Skeletal muscle satellite cell (primary cell): ENCODE data around the gene CDKN1B.

Experiments
- H3K27me3 ChIP-seq: 2 replicates; pipeline ENCODE4 v1.7.0; 2013; ENCODE audit warnings: low read length; ENCODE audit not compliant: control insufficient read depth, insufficient read depth
- H3K36me3 ChIP-seq: 2 replicates; pipeline ENCODE4 v1.7.0; 2013; ENCODE audit warnings: mild to moderate bottlenecking, control low read depth, low read length; ENCODE audit not compliant: insufficient read depth
- H3K4me1 ChIP-seq: 2 replicates; pipeline ENCODE4 v1.7.0; 2013; ENCODE audit warnings: low read length; ENCODE audit not compliant: control insufficient read depth, insufficient read depth
- H3K4me2 ChIP-seq: 2 replicates; pipeline ENCODE4 v1.7.0; 2013; ENCODE audit warnings: mild to moderate bottlenecking, low read length
- H3K4me3 ChIP-seq: 2 replicates; pipeline ENCODE4 v1.7.0; 2013; ENCODE audit warnings: low read length
- H3K9ac ChIP-seq: 2 replicates; pipeline ENCODE4 v1.7.0; 2013; ENCODE audit warnings: mild to moderate bottlenecking, low read depth, low read length, moderate library complexity
- H3K9me3 ChIP-seq: replicated peaks from 2 replicates; pipeline ENCODE4 v1.7.0; 2013; ENCODE audit warnings: mild to moderate bottlenecking, control low read depth, low read length

CDKN1B gene

DNA sequence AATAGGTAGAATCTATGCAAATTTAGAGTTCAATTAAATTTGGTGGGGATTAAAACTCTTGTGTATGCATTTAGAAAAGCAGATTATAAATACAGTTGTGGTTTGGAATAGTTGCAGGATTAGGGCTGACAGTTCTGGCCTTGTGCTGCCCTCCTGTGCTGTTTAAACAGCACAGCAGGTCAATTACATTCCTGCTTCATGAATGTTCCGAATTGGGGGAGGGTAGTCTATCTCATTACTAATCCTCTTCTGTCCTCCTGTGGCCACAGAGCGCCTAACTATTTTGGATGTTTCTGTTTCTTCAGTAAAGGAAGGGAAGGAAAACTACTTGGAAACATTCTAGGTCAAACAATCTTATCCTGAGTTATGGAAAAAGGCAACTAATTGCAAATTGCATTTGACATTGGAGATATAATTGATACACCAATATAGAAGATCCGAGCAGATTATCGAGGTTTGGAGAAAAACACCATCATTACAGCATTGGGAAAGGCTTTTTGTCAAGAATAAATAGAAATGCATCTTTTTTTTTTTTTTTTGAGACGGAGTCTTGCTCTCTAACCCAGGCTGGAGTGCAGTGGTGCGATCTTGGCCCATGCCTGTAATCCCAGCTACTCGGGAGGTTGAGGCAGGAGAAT, 12.5 kb upstream of the CDKN1B start:
- Histone ChIP-seq H3K4me1 (peaks cover 3% of the 10 kb centered on the region), H3K36me3 (no peaks in the 10 kb centered on the region), H3K9ac (no peak overlapping the region), H3K4me2 (no peak overlapping the region), H3K27me3 (peaks cover 6% of the 10 kb centered on the region), H3K4me3 (no peak overlapping the region), H3K9me3 (no peaks in the 10 kb centered on the region)

DNA sequence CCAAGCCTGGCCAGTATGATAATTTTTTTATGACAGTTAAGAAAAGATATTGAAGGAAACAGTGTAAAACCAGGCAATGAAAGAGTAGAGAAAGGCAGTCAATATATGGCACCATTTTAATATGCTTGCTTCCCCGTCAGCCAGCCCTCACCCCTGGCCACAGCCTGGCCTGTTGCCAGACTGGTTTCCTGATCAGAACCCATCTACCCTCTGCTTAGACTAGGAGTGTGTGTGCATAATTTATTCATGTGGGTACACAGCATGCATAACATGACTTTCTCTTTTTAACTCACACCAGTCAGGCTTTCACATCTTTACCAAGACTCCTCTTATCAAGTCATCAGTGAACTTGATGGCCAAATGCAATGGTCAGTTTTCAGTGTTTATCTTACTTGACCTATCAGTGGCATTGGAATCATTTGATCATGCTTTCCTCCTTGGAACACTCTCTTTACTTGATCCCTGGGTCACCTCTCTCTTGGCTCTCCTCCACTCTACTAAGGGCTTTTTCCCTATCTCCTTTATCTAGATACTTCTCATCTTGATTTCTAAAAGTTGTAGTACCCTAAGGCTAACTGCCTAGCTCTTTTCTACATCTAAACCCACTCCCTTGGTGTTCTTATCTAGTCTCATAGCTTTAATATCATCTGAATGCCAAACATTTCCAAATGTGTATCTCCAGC, 11.2 kb upstream of the CDKN1B start:
- H3K4me1 ChIP-seq: peaks cover 3% of the 10 kb centered on the region
- no peaks in the 10 kb centered on the region for H3K9me3 ChIP-seq
- no peak overlapping the region for H3K9ac ChIP-seq
- H3K4me2 ChIP-seq: no peak overlapping the region
- H3K4me3 ChIP-seq: no peak overlapping the region
- H3K36me3 ChIP-seq: no peaks in the 10 kb centered on the region
- peaks cover 6% of the 10 kb centered on the region for H3K27me3 ChIP-seq

DNA sequence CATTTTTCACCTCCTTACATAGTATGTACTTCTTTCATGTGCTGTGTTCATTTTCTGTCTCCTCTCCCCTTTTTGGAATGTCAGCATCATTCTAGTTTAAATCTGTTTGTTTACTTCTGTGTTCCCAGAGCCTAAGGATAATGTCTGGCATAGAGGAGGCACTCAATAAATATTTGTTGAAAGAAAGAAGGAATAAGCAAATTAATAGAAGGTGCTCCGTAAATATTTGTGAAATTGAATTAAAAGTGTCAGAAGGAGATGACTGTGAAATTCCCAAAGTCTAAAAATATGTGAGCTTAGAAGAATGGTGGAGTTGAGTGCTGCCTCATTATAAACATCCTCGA, 3.3 kb upstream of the CDKN1B start:
- no peaks in the 10 kb centered on the region for H3K9me3 ChIP-seq
- peaks cover 28% of the 10 kb centered on the region for H3K4me1 ChIP-seq
- H3K36me3 ChIP-seq: peaks cover 11% of the 10 kb centered on the region
- no peak overlapping the region for H3K4me3 ChIP-seq
- H3K27me3 ChIP-seq: no peaks in the 10 kb centered on the region
- peak overlapping the region; percentile 68 for H3K4me2 ChIP-seq
- no peak overlapping the region for H3K9ac ChIP-seq

DNA sequence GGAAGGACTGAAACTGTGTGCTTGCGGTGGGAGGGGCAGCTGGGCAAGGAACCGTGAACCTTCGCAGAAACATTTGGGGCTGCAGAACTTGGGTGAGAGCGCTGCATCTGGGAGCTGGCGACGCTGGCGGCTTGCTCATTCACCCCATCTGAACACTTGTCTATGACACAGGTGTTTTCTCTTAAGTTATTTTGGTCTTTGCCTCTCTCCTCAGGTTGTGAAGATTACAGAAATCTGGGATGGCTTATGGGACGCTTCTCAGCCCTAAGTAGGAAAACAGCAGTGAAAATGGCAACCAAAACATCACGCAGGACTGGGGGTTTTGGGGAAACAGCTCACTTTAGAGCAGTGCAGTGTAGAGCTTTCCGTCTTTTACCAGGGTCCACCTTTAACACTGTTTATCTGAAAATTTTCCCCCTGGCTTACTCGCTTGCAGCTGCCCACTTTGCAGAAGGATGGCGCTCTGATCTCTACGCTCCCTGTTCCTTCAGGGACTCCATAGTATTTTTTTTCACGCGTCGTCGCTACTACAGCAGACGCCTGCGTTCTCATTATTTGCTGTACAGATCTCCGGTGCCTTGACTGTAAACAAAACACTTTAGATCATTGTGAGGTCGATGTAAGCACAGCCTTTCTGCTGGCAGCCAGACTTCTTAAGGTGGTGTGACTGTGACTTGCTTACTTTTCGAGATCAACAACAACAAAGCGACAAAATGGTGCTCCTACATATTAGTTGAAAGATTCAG, 2.7 kb upstream of the CDKN1B start:
- no peak overlapping the region for H3K9ac ChIP-seq
- H3K4me2 ChIP-seq: peak overlapping the region; percentile 68
- peaks cover 16% of the 10 kb centered on the region for H3K36me3 ChIP-seq
- H3K4me3 ChIP-seq: peak overlapping the region; percentile 22
- H3K9me3 ChIP-seq: no peaks in the 10 kb centered on the region
- no peaks in the 10 kb centered on the region for H3K27me3 ChIP-seq
- H3K4me1 ChIP-seq: peaks cover 28% of the 10 kb centered on the region

DNA sequence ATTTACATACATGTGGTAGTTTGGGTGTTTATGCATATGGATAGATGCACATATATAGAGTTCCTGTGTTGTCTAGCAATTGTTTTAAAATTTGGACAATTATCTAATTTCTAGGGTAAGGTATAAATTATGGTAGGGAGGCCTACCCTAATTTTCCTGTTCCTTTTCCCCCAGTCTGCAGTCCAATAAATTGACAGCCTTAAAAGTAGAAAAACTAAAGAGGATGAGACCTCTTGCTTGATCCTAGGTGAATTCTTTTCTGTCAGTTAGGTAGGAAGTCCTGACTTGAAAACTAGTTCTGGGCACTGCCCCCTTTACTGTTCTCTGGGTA, 2.1 kb upstream of the CDKN1B start:
- Histone ChIP-seq H3K4me3 (no peak overlapping the region), H3K4me1 (peaks cover 33% of the 10 kb centered on the region)

DNA sequence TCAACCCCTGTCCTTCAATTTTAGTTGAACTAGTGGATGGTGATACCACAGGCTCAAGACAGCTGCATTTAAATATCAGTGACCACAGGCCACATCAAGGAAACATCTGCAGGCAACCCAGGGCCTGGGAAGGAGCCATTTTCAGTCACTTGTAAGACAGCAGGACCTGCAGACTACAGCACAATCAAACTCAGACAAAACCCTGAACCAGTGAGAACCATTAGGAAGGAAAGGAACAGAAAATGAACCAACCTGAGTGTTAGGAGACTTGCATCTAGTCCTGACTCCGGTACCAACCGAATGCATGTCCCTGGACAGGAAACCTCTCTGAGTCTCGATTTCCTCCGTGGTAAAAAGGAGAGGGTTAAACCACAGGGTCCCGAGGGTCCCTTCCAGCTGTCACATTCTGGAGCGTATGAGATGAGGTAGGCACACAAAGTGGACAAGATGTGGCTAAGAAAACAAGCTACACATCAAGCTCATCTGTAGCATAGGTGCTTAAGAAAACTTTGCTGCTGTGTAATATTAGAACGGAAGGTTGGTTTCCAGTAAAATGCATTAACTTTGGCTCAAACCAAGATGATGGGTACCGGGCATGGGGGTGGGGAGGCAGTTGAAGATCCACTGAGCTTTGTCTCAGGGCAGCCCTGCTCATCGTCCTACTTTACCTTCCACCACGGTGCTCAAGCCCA, 1.6 kb upstream of the CDKN1B start:
- peaks cover 39% of the 10 kb centered on the region for H3K4me1 ChIP-seq
- H3K27me3 ChIP-seq: no peaks in the 10 kb centered on the region
- H3K9me3 ChIP-seq: no peaks in the 10 kb centered on the region
- peak overlapping the region; percentile 98 for H3K9ac ChIP-seq
- H3K4me2 ChIP-seq: peak overlapping the region; percentile 95
- H3K36me3 ChIP-seq: peaks cover 28% of the 10 kb centered on the region
- H3K4me3 ChIP-seq: peak overlapping the region; percentile 98

More for the DNA sequence above, 2.1 kb upstream of the CDKN1B start:
- H3K36me3 ChIP-seq: peaks cover 23% of the 10 kb centered on the region
- no peaks in the 10 kb centered on the region for H3K27me3 ChIP-seq
- no peak overlapping the region for H3K4me2 ChIP-seq
- no peak overlapping the region for H3K9ac ChIP-seq
- no peaks in the 10 kb centered on the region for H3K9me3 ChIP-seq

DNA sequence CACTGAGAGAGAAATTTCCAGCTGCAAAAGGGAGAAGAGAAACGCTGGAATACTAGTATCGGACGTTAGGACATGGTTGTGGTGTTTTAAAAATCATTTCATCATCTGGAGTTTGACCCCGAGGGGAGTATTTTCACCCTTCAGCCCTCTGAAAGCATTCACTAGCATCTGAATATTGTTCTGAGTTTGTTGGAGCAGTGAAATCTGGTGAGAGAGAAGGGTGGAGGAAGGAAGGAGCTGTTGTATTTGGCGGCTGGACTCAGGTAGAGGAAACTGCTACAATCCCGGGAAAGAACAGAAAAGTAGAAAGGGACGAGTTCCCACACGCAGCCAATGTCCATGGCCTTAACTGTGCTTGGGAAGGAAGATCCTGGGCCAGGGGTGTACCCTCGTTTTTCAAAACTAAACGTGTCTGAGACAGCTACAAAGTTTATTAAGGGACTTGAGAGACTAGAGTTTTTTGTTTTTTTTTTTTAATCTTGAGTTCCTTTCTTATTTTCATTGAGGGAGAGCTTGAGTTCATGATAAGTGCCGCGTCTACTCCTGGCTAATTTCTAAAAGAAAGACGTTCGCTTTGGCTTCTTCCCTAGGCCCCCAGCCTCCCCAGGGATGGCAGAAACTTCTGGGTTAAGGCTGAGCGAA, 896 bp upstream of the CDKN1B start:
- Histone ChIP-seq H3K4me1 (peaks cover 45% of the 10 kb centered on the region), H3K4me2 (peak overlapping the region; percentile 95), H3K4me3 (peak overlapping the region; percentile 98), H3K27me3 (no peaks in the 10 kb centered on the region), H3K36me3 (peaks cover 32% of the 10 kb centered on the region), H3K9me3 (no peaks in the 10 kb centered on the region), H3K9ac (peak overlapping the region; percentile 98)

DNA sequence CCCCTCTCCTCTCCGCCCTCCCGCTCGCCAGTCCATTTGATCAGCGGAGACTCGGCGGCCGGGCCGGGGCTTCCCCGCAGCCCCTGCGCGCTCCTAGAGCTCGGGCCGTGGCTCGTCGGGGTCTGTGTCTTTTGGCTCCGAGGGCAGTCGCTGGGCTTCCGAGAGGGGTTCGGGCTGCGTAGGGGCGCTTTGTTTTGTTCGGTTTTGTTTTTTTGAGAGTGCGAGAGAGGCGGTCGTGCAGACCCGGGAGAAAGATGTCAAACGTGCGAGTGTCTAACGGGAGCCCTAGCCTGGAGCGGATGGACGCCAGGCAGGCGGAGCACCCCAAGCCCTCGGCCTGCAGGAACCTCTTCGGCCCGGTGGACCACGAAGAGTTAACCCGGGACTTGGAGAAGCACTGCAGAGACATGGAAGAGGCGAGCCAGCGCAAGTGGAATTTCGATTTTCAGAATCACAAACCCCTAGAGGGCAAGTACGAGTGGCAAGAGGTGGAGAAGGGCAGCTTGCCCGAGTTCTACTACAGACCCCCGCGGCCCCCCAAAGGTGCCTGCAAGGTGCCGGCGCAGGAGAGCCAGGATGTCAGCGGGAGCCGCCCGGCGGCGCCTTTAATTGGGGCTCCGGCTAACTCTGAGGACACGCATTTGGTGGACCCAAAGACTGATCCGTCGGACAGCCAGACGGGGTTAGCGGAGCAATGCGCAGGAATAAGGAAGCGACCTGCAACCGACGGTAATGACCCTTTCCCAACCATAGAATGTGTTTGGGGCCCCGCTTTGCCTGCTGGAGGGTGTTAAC, 615 bp downstream of the CDKN1B start:
- Histone ChIP-seq H3K4me3 (peak overlapping the region; percentile 98), H3K9me3 (no peaks in the 10 kb centered on the region), H3K4me2 (peak overlapping the region; percentile 95), H3K4me1 (peaks cover 60% of the 10 kb centered on the region), H3K36me3 (peaks cover 36% of the 10 kb centered on the region), H3K9ac (peak overlapping the region; percentile 98), H3K27me3 (no peaks in the 10 kb centered on the region)

DNA sequence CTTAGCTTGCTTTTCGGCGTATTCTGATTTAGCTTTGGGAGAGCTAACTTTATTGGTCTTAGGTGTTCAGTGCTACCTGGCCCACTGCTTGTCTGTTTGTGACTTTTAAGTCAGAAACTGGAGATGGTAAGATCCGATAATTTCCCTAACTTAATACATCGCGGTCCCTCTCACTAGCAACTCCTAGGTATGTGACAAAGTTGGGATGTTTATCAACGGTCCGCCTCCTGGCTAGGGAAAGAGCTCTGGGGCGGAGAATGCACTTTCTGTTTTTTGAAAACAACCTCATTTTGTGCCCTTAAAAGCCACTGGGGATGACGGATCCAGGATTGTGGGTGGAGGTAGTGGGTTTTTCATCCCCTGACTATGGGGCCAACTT, 1.2 kb downstream of the CDKN1B start:
- Histone ChIP-seq H3K4me3 (peak overlapping the region; percentile 98), H3K36me3 (peaks cover 36% of the 10 kb centered on the region), H3K4me2 (peak overlapping the region; percentile 95), H3K27me3 (no peaks in the 10 kb centered on the region), H3K9ac (peak overlapping the region; percentile 98), H3K4me1 (peaks cover 66% of the 10 kb centered on the region), H3K9me3 (no peaks in the 10 kb centered on the region)

DNA sequence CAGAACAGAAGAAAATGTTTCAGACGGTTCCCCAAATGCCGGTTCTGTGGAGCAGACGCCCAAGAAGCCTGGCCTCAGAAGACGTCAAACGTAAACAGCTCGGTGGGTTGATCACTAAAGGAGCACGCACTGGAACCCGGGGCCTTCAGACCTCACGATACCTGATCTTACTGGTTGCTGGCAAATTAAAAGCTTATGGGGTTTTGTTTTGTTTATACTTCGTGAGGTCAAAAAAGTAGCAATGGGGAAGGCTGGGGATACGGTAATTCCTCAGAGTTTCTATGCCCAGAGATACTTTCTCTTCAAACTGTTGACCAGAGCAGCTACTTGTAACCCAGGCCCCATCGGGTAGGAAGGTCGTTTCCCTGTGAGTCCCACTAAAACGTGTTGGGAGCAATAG, 1.7 kb downstream of the CDKN1B start:
- no peaks in the 10 kb centered on the region for H3K27me3 ChIP-seq
- H3K4me1 ChIP-seq: peaks cover 66% of the 10 kb centered on the region
- peaks cover 36% of the 10 kb centered on the region for H3K36me3 ChIP-seq
- peak overlapping the region; percentile 95 for H3K4me2 ChIP-seq
- peak overlapping the region; percentile 98 for H3K9ac ChIP-seq
- H3K9me3 ChIP-seq: no peaks in the 10 kb centered on the region
- H3K4me3 ChIP-seq: peak overlapping the region; percentile 98
